Cardiac muscle cell (in vitro differentiated cells and primary cell): Measurements from ENCODE around the gene HOXD4. TPM values are rescaled to one million over a fixed set of nuclear protein-coding genes. Genes with fewer than 3 reads are reported as not detected.

Experiments
- DNase-seq, 2 donors: peaks; one replicate each; pipeline versions ENCODE4 v3.0.0 to v3.0.0-alpha.2; 2010 to 2017; ENCODE audit warnings: low read depth in 1 of 2, low spot score in 1 of 2
- H3K27ac ChIP-seq: fragments of 200-600 bp; sonication (generic); 2 replicates; pipeline ENCODE4 v1.5.1; 2016
- H3K27me3 ChIP-seq: fragments of 200-600 bp; sonication (generic); 2 replicates; pipeline ENCODE4 v1.6.0; 2016; ENCODE audit warnings: control low read depth
- H3K36me3 ChIP-seq: fragments of 200-600 bp; sonication (generic); 2 replicates; pipeline ENCODE4 v1.5.1; 2016; ENCODE audit warnings: control low read depth
- H3K4me1 ChIP-seq: fragments of 200-600 bp; sonication (generic); 2 replicates; pipeline ENCODE4 v1.8.1; 2017; ENCODE audit warnings: low read depth, mild to moderate bottlenecking, mixed run types
- H3K4me3 ChIP-seq: fragments of 200-600 bp; sonication (generic); 2 replicates; pipeline ENCODE4 v1.5.1; 2016; ENCODE audit warnings: mild to moderate bottlenecking
- H3K9me3 ChIP-seq: fragments of 200-600 bp; sonication (generic); 2 replicates; pipeline ENCODE4 v1.5.1; 2017; ENCODE audit warnings: low read depth, mild to moderate bottlenecking, control low read depth
- polyA plus RNA-seq: library from polyadenylated mRNA; unstranded; fragments of >200 nt; fragmentation: Nextera tagmentation; extraction: Ambion mirVana; gene quantifications from 2 replicates; pipeline ENCODE4 v1.2.1, GENCODE V29; 2016
- total RNA-seq: library from RNA; depleted of rRNA; stranded (reverse); fragments of >200 nt; gene quantifications from 2 replicates; pipeline ENCODE4 v1.2.3, GENCODE V29; 2016
- TF ChIP-seq, protein P1 (sequence below): IDR thresholded peaks from 2 replicates; pipeline ENCODE4 v1.5.1; 2012; ENCODE audit warnings: low read depth, mild to moderate bottlenecking, low read length

Gene HOXD4
- total and polyA plus RNA-seq, 2 experiments from 2014 or later, result not detected

DNA sequence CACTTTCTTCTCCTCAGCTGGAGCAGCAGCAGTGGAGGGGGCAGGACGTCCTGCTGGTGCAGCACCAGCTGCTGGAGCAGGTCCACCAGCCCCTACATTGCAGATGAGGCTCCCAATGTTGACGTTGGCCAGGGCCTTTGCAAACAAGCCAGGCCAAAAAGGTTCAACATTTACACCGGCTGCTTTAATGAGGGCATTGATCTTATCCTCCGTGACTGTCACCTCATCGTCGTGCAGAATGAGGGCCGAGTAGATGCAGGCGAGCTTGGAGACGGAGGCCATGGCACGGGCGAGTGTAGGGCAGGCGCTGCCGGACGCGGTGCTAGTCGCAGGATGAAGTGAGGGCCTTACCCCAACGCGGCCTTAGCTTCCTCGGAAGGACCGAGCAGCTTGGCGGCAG is 49.6 kb downstream of the HOXD4 start:
- DNase-seq, result no peak
- Histone ChIP-seq H3K27me3 (peaks cover 73% of the 10 kb centered on the region), H3K4me3 (no peak overlapping the region)

DNA sequence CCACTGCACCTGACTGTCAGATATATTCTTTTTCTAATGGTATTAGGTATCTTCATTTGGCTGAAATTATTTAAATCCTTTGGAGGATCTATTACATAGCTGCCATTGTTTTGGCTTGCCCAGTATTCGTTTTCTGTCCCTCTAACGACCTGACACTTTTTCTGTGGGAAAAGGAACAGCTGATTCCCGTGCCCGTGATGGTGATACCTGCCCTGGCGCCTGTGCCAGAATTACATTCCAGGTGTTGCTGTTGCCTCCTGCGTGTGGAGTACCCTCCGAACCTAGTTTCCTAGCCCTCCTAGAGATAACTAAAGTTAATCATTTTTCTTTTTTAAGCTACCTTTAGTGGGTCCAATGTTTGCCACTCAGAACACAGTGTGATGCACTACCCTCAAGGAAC is 51.1 kb downstream of the HOXD4 start:
- DNase-seq, result no peak
- peaks cover 63% of the 10 kb centered on the region for H3K27me3 ChIP-seq
- H3K36me3 ChIP-seq, result no peaks in the 10 kb centered on the region
- no peak overlapping the region for H3K4me3 ChIP-seq
- no peaks in the 10 kb centered on the region for H3K9me3 ChIP-seq
- H3K4me1 ChIP-seq, result no peaks in the 10 kb centered on the region
- TF ChIP-seq, protein P1, sequence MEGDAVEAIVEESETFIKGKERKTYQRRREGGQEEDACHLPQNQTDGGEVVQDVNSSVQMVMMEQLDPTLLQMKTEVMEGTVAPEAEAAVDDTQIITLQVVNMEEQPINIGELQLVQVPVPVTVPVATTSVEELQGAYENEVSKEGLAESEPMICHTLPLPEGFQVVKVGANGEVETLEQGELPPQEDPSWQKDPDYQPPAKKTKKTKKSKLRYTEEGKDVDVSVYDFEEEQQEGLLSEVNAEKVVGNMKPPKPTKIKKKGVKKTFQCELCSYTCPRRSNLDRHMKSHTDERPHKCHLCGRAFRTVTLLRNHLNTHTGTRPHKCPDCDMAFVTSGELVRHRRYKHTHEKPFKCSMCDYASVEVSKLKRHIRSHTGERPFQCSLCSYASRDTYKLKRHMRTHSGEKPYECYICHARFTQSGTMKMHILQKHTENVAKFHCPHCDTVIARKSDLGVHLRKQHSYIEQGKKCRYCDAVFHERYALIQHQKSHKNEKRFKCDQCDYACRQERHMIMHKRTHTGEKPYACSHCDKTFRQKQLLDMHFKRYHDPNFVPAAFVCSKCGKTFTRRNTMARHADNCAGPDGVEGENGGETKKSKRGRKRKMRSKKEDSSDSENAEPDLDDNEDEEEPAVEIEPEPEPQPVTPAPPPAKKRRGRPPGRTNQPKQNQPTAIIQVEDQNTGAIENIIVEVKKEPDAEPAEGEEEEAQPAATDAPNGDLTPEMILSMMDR, result no peak
- H3K27ac ChIP-seq, result no peak overlapping the region

More for the DNA sequence above, 49.6 kb downstream of the HOXD4 start:
- Histone ChIP-seq H3K9me3 (no peaks in the 10 kb centered on the region), H3K27ac (no peak overlapping the region), H3K36me3 (no peaks in the 10 kb centered on the region), H3K4me1 (no peaks in the 10 kb centered on the region)
- TF ChIP-seq, protein P1, result no peak

Other genes with a start within 250 kb of the HOXD4 start
- 34.5 and 37.7 TPM in 2 replicates for gene LNPK, start 149.3 kb upstream of the HOXD4 start, total RNA-seq
- gene LNPK, start 149.3 kb upstream of the HOXD4 start, polyA plus RNA-seq, result 35.0 and 41.9 TPM in 2 replicates
- 0.06 and 0.11 TPM in 2 replicates for gene EVX2, start 67.6 kb upstream of the HOXD4 start, total RNA-seq
- gene EVX2, start 67.6 kb upstream of the HOXD4 start, polyA plus RNA-seq, result 0.28 TPM in 1 of 2 replicates, not detected in the other
- not detected in 2 replicates for gene HOXD13, start 58.8 kb upstream of the HOXD4 start, total RNA-seq
- not detected in 2 replicates for gene HOXD13, start 58.8 kb upstream of the HOXD4 start, polyA plus RNA-seq
- not detected in 2 replicates for gene HOXD12, start 51.8 kb upstream of the HOXD4 start, total RNA-seq
- not detected in 2 replicates for gene HOXD12, start 51.8 kb upstream of the HOXD4 start, polyA plus RNA-seq
- not detected in 2 replicates for gene HOXD11, start 44.3 kb upstream of the HOXD4 start, total RNA-seq
- gene HOXD11, start 44.3 kb upstream of the HOXD4 start, polyA plus RNA-seq, result not detected in 2 replicates
- gene HOXD10, start 34.8 kb upstream of the HOXD4 start, total RNA-seq, result not detected in 2 replicates
- gene HOXD10, start 34.8 kb upstream of the HOXD4 start, polyA plus RNA-seq, result not detected in 2 replicates
- not detected in 2 replicates for gene HOXD9, start 28.8 kb upstream of the HOXD4 start, total RNA-seq
- not detected in 2 replicates for gene HOXD9, start 28.8 kb upstream of the HOXD4 start, polyA plus RNA-seq
- gene HOXD8, start 21.8 kb upstream of the HOXD4 start, total RNA-seq, result not detected in 2 replicates
- gene HOXD8, start 21.8 kb upstream of the HOXD4 start, polyA plus RNA-seq, result not detected in 2 replicates
- 0.12 TPM in 1 of 2 replicates, not detected in the other for gene HOXD3, start 5.8 kb downstream of the HOXD4 start, total RNA-seq
- gene HOXD3, start 5.8 kb downstream of the HOXD4 start, polyA plus RNA-seq, result not detected in 2 replicates
- not detected in 2 replicates for gene HOXD1, start 37.1 kb downstream of the HOXD4 start, total RNA-seq
- not detected in 2 replicates for gene HOXD1, start 37.1 kb downstream of the HOXD4 start, polyA plus RNA-seq
- 50.9 and 60.7 TPM in 2 replicates for gene MTX2, start 117.9 kb downstream of the HOXD4 start, total RNA-seq
- gene MTX2, start 117.9 kb downstream of the HOXD4 start, polyA plus RNA-seq, result 107 and 124 TPM in 2 replicates